T-helper 2 cell treated with Interferon-gamma antibody and Interleukin-4, amounts not matched to agents 100 ng/mL and 5 ng/mL, for 36 hours (primary cell): ENCODE data around the gene SLC44A4. TPM values are rescaled to one million over a fixed set of nuclear protein-coding genes. Genes with fewer than 3 reads are reported as not detected.
"Not testable (repeated sequence)": the region's sequence is repeated elsewhere in the genome, so short reads cannot be mapped to it uniquely, and the experiment has no call there.

Experiments
- intact Hi-C: fragments of 100-400 bp; cut with micrococcal nuclease; formaldehyde crosslinking; loops from one replicate; pipeline ENCODE4 v1.15.1; 2023
- total RNA-seq: library from RNA; stranded (reverse); gene quantifications from 2 replicates; pipeline ENCODE4 v1.2.3, GENCODE V29; 2022

The SLC44A4 gene
- total RNA-seq, 1 donor from 2014 or later = not detected

GRCh38 chr6:31861919-31862343, 16.9 kb downstream of the SLC44A4 start:
- intact Hi-C loops = loop anchor here (1.0 to 10.0 kb wide), 5 partner anchors 27 to 267 kb away; partner anchors contain the start of genes ATF6B, DXO and PRRC2A

GRCh38 chr6:31861150-31861549, 17.6 kb downstream of the SLC44A4 start:
- intact Hi-C loops = loop anchor here (10.0 kb wide), 1 partner anchor 114 kb away; the partner anchor contains the start of gene DXO

GRCh38 chr6:31860349-31860748, 18.4 kb downstream of the SLC44A4 start:
- intact Hi-C loops = loop anchor here (10.0 kb wide), 1 partner anchor 114 kb away; the partner anchor contains the start of gene DXO

- intact Hi-C loops = loop anchor here (10.0 kb wide), 1 partner anchor 115 kb away; the partner anchor contains the start of gene DXO
Measured at GRCh38 chr6:31859923-31860322, 18.9 kb downstream of the SLC44A4 start.

- intact Hi-C loops = no loop called here
Measured at GRCh38 chr6:31858707-31859106, 20.1 kb downstream of the SLC44A4 start.

GRCh38 chr6:31857774-31858173, 21.0 kb downstream of the SLC44A4 start:
- intact Hi-C loops = not testable (repeated sequence)

- intact Hi-C loops = not testable (repeated sequence)
Measured at GRCh38 chr6:31851980-31852718, 26.6 kb downstream of the SLC44A4 start.

- intact Hi-C loops = no loop called here
Measured at GRCh38 chr6:31851485-31851832, 27.3 kb downstream of the SLC44A4 start.

GRCh38 chr6:31850765-31851484, 27.9 kb downstream of the SLC44A4 start:
- intact Hi-C loops = no loop called here

GRCh38 chr6:31847276-31847978, 31.4 kb downstream of the SLC44A4 start:
- intact Hi-C loops = no loop called here

GRCh38 chr6:31844507-31844906, 34.3 kb downstream of the SLC44A4 start:
- intact Hi-C loops = no loop called here

- intact Hi-C loops = no loop called here
Measured at GRCh38 chr6:31842053-31842452, 36.7 kb downstream of the SLC44A4 start.

- intact Hi-C loops = loop anchor here (10.0 kb wide), 1 partner anchor 345 kb away; the partner anchor contains the start of gene MICB
Measured at GRCh38 chr6:31839779-31840126, 39.0 kb downstream of the SLC44A4 start.

- intact Hi-C loops = loop anchor here (10.0 kb wide), 1 partner anchor 344 kb away; the partner anchor contains the start of gene MICB
Measured at GRCh38 chr6:31838968-31839367, 39.8 kb downstream of the SLC44A4 start.

- intact Hi-C loops = loop anchor here (10.0 kb wide), 1 partner anchor 343 kb away; the partner anchor contains the start of gene MICB
Measured at GRCh38 chr6:31838114-31838553, 40.7 kb downstream of the SLC44A4 start.

- intact Hi-C loops = loop anchor here (10.0 kb wide), 1 partner anchor 343 kb away; the partner anchor contains the start of gene MICB
Measured at GRCh38 chr6:31837369-31838113, 41.3 kb downstream of the SLC44A4 start.

- intact Hi-C loops = loop anchor here (10.0 kb wide), 1 partner anchor 342 kb away; the partner anchor contains the start of gene MICB
Measured at GRCh38 chr6:31836474-31837368, 42.1 kb downstream of the SLC44A4 start.

GRCh38 chr6:31836047-31836473, 42.7 kb downstream of the SLC44A4 start:
- intact Hi-C loops = loop anchor here (10.0 kb wide), 1 partner anchor 341 kb away; the partner anchor contains the start of gene MICB
